Measurements from ENCODE around the gene CLIC4.

CLIC4 gene

GRCh38 chr1:24864370-24864777 lies 119.1 kb downstream of the CLIC4 start:
- H3K27me3 ChIP-seq (ENCODE audit: control insufficient read depth in 2 of 2, insufficient read depth in 2 of 2, low read length in 2 of 2): peaks cover 0 to 2% of the 10 kb centered on the region in 2 donors
- H3K4me1 ChIP-seq (ENCODE audit: control insufficient read depth in 2 of 2, insufficient read depth in 2 of 2, low read length in 2 of 2): peaks cover 20 to 40% of the 10 kb centered on the region in 2 donors
- H3K27ac ChIP-seq (ENCODE audit: low read depth in 2 of 2, low read length in 2 of 2): peak overlapping the region; percentile 12 to 40
- H3K36me3 ChIP-seq (ENCODE audit: control insufficient read depth in 2 of 2, insufficient read depth in 2 of 2, low read length in 2 of 2): no peaks in the 10 kb centered on the region
- H3K4me3 ChIP-seq (ENCODE audit: low read length in 2 of 2): peak overlapping the region in 1 of 2 donors; percentile 4
- peak overlapping the region in 1 of 2 donors; percentile 3 for H3K9ac ChIP-seq (ENCODE audit: low read depth in 1 of 2, low read length in 2 of 2)
- no peaks in the 10 kb centered on the region for H3K9me3 ChIP-seq (ENCODE audit: control insufficient read depth in 2 of 2, low read length in 2 of 2)

- Histone ChIP-seq H3K27ac (ENCODE audit: low read depth in 2 of 2, low read length in 2 of 2) (peak overlapping the region in 1 of 2 donors; percentile 40), H3K9me3 (ENCODE audit: control insufficient read depth in 2 of 2, low read length in 2 of 2) (no peaks in the 10 kb centered on the region), H3K36me3 (ENCODE audit: control insufficient read depth in 2 of 2, insufficient read depth in 2 of 2, low read length in 2 of 2) (no peaks in the 10 kb centered on the region), H3K27me3 (ENCODE audit: control insufficient read depth in 2 of 2, insufficient read depth in 2 of 2, low read length in 2 of 2) (peaks cover 0 to 2% of the 10 kb centered on the region in 2 donors), H3K4me1 (ENCODE audit: control insufficient read depth in 2 of 2, insufficient read depth in 2 of 2, low read length in 2 of 2) (peaks cover 20 to 40% of the 10 kb centered on the region in 2 donors), H3K9ac (ENCODE audit: low read depth in 1 of 2, low read length in 2 of 2) (no peak overlapping the region), H3K4me3 (ENCODE audit: low read length in 2 of 2) (no peak overlapping the region)
Observed at GRCh38 chr1:24865168-24865567, 119.9 kb downstream of the CLIC4 start.

DNA sequence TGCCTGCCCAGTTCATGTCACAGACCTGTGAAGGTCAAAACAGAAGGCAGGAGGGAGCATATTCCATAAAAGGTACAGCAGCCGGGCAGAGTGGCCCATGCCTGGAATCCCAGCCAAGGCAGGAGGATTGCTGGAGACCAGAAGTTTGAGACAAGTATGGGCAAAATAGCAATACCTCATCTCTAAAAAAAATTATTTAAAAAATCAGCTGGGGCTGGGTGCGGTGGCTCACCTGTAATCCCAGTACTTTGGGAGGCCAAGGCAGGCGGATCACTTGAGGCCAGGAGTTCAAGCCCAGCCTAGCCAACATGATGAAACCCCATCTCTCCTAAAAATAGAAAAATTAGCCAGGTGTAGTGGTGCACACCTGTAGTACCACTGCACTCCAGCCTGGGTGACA lies 120.3 kb downstream of the CLIC4 start:
- H3K27me3 ChIP-seq (ENCODE audit: control insufficient read depth in 2 of 2, insufficient read depth in 2 of 2, low read length in 2 of 2): peaks cover 0 to 2% of the 10 kb centered on the region in 2 donors
- H3K27ac ChIP-seq (ENCODE audit: low read depth in 2 of 2, low read length in 2 of 2): no peak overlapping the region
- H3K4me3 ChIP-seq (ENCODE audit: low read length in 2 of 2): no peak overlapping the region
- H3K4me1 ChIP-seq (ENCODE audit: control insufficient read depth in 2 of 2, insufficient read depth in 2 of 2, low read length in 2 of 2): peaks cover 20 to 38% of the 10 kb centered on the region in 2 donors
- no peaks in the 10 kb centered on the region for H3K36me3 ChIP-seq (ENCODE audit: control insufficient read depth in 2 of 2, insufficient read depth in 2 of 2, low read length in 2 of 2)
- no peak overlapping the region for H3K9ac ChIP-seq (ENCODE audit: low read depth in 1 of 2, low read length in 2 of 2)
- no peaks in the 10 kb centered on the region for H3K9me3 ChIP-seq (ENCODE audit: control insufficient read depth in 2 of 2, low read length in 2 of 2)

- H3K4me1 ChIP-seq (ENCODE audit: control insufficient read depth in 2 of 2, insufficient read depth in 2 of 2, low read length in 2 of 2): peaks cover 19 to 30% of the 10 kb centered on the region in 2 donors
- no peaks in the 10 kb centered on the region for H3K9me3 ChIP-seq (ENCODE audit: control insufficient read depth in 2 of 2, low read length in 2 of 2)
- H3K27me3 ChIP-seq (ENCODE audit: control insufficient read depth in 2 of 2, insufficient read depth in 2 of 2, low read length in 2 of 2): peaks cover 0 to 2% of the 10 kb centered on the region in 2 donors
- H3K36me3 ChIP-seq (ENCODE audit: control insufficient read depth in 2 of 2, insufficient read depth in 2 of 2, low read length in 2 of 2): no peaks in the 10 kb centered on the region
- H3K27ac ChIP-seq (ENCODE audit: low read depth in 2 of 2, low read length in 2 of 2): no peak overlapping the region
- H3K9ac ChIP-seq (ENCODE audit: low read depth in 1 of 2, low read length in 2 of 2): no peak overlapping the region
- no peak overlapping the region for H3K4me3 ChIP-seq (ENCODE audit: low read length in 2 of 2)
Observed at GRCh38 chr1:24866211-24867083, 121.2 kb downstream of the CLIC4 start.

- peaks cover 0 to 2% of the 10 kb centered on the region in 2 donors for H3K27me3 ChIP-seq (ENCODE audit: control insufficient read depth in 2 of 2, insufficient read depth in 2 of 2, low read length in 2 of 2)
- H3K27ac ChIP-seq (ENCODE audit: low read depth in 2 of 2, low read length in 2 of 2): no peak overlapping the region
- no peaks in the 10 kb centered on the region for H3K36me3 ChIP-seq (ENCODE audit: control insufficient read depth in 2 of 2, insufficient read depth in 2 of 2, low read length in 2 of 2)
- no peak overlapping the region for H3K9ac ChIP-seq (ENCODE audit: low read depth in 1 of 2, low read length in 2 of 2)
- peaks cover 14 to 21% of the 10 kb centered on the region in 2 donors for H3K4me1 ChIP-seq (ENCODE audit: control insufficient read depth in 2 of 2, insufficient read depth in 2 of 2, low read length in 2 of 2)
- H3K4me3 ChIP-seq (ENCODE audit: low read length in 2 of 2): no peak overlapping the region
- no peaks in the 10 kb centered on the region for H3K9me3 ChIP-seq (ENCODE audit: control insufficient read depth in 2 of 2, low read length in 2 of 2)
Observed at GRCh38 chr1:24867084-24867870, 122.0 kb downstream of the CLIC4 start.

DNA sequence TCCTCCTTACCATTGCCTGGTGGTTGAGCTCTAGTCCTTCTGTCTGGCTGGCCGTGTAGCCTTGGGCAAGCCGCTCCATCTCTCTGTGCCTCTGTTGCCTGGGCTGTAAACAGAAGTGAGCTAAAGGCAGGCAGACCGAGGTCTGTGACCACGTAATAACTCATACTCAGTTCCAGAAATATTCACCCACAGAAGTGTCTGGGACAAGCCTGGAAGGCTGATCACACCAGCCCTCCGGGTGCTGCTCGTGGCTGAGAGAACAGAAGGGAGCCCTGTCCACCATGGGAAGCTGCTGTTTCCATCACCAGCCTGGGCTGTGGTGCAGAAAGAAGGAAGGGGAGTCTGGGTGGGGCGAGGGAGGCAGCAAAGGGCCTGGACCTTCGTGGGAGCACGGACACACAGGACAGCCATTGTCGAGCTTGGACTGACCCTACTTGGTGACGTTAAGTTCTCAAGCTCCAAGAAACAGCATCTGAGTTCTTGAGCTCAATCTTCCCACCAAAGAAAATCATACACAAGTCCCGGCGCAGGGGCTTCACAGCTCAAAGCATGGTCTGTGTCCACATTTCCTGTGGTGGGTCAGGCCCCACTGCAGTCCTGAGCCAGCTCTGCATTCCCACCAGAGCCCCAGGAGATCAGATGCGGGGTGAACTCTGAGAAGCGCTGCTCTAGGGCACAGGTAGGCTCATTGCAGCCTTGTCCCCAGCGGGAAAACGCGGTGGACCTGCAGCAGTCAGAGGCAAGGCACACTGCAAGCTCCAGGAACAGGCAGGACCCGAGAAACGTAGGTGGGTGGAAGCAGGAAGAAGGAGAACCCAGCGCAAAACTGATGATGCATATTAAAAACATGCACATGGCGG lies 123.0 kb downstream of the CLIC4 start:
- Histone ChIP-seq H3K4me3 (ENCODE audit: low read length in 2 of 2) (no peak overlapping the region), H3K9ac (ENCODE audit: low read depth in 1 of 2, low read length in 2 of 2) (no peak overlapping the region), H3K9me3 (ENCODE audit: control insufficient read depth in 2 of 2, low read length in 2 of 2) (no peaks in the 10 kb centered on the region), H3K27ac (ENCODE audit: low read depth in 2 of 2, low read length in 2 of 2) (no peak overlapping the region), H3K4me1 (ENCODE audit: control insufficient read depth in 2 of 2, insufficient read depth in 2 of 2, low read length in 2 of 2) (peaks cover 11 to 13% of the 10 kb centered on the region in 2 donors), H3K27me3 (ENCODE audit: control insufficient read depth in 2 of 2, insufficient read depth in 2 of 2, low read length in 2 of 2) (peaks cover 0 to 2% of the 10 kb centered on the region in 2 donors), H3K36me3 (ENCODE audit: control insufficient read depth in 2 of 2, insufficient read depth in 2 of 2, low read length in 2 of 2) (no peaks in the 10 kb centered on the region)

DNA sequence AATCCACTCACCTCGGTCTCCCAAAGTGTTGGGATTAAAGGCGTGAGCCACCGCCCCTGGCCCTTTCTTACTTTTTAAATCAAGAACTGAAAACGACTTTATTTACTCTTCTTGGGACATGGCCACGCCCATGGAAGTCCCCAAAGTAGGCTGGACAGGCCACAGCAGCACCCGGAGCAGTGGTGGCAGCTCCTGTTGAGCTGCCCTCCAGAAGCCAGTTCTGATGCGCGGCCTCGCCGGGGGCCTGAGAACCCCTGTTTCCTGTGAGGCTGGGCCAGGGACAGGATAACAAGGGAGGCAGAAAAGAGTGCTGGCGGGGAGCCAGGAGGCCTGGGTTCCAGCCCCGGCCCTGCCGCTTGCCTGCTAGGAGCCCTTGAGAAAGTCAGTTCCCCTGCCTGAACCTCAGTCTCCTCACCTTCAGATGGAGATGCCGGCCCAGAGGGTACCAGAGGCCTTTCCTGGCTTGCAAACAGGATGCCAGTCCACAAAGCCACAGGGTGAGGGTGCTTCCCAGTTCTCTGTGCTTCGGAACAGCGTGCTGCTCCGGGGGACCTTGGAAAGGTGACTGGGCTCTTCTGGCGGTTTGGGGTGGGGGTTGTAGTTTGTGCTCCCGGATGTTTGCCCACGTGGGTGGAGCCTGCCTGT lies 125.4 kb downstream of the CLIC4 start:
- no peaks in the 10 kb centered on the region for H3K9me3 ChIP-seq (ENCODE audit: control insufficient read depth in 2 of 2, low read length in 2 of 2)
- H3K27ac ChIP-seq (ENCODE audit: low read depth in 2 of 2, low read length in 2 of 2): no peak overlapping the region
- no peak overlapping the region for H3K4me3 ChIP-seq (ENCODE audit: low read length in 2 of 2)
- no peak overlapping the region for H3K9ac ChIP-seq (ENCODE audit: low read depth in 1 of 2, low read length in 2 of 2)
- H3K27me3 ChIP-seq (ENCODE audit: control insufficient read depth in 2 of 2, insufficient read depth in 2 of 2, low read length in 2 of 2): peaks cover 0 to 2% of the 10 kb centered on the region in 2 donors
- H3K36me3 ChIP-seq (ENCODE audit: control insufficient read depth in 2 of 2, insufficient read depth in 2 of 2, low read length in 2 of 2): no peaks in the 10 kb centered on the region
- H3K4me1 ChIP-seq (ENCODE audit: control insufficient read depth in 2 of 2, insufficient read depth in 2 of 2, low read length in 2 of 2): peaks cover 5 to 8% of the 10 kb centered on the region in 2 donors

DNA sequence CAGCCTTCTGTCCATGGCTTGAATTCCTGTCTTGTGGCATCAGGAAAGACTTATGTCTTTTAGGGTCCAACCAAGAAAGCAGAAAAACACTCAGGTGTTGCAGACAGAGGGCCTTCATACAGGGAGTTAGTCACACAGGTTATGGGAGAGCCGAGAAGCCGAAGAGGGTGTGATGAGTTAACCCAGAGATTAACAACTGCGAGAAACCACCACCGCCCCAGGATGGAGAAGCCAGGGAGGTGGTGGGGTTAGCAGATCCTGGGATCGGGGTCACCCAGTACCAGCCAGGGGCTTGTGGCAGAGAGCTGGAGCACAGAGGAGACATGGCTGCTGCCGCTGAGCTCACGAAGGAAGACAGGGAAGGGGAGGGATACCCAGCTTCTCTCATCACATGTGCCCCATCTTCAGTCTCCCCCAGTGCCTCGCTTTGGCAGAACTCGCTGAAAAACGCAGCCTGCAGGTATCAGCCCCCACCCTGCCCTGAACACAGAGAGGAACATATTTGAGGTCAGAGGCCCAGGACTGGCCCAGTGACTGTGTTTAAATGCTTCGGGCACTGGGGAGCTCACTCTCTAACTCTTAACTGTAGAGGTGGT lies 126.2 kb downstream of the CLIC4 start:
- Histone ChIP-seq H3K27me3 (ENCODE audit: control insufficient read depth in 2 of 2, insufficient read depth in 2 of 2, low read length in 2 of 2) (peaks cover 0 to 2% of the 10 kb centered on the region in 2 donors), H3K4me1 (ENCODE audit: control insufficient read depth in 2 of 2, insufficient read depth in 2 of 2, low read length in 2 of 2) (peaks cover 5 to 8% of the 10 kb centered on the region in 2 donors), H3K9me3 (ENCODE audit: control insufficient read depth in 2 of 2, low read length in 2 of 2) (no peaks in the 10 kb centered on the region), H3K36me3 (ENCODE audit: control insufficient read depth in 2 of 2, insufficient read depth in 2 of 2, low read length in 2 of 2) (no peaks in the 10 kb centered on the region), H3K27ac (ENCODE audit: low read depth in 2 of 2, low read length in 2 of 2) (no peak overlapping the region), H3K4me3 (ENCODE audit: low read length in 2 of 2) (no peak overlapping the region), H3K9ac (ENCODE audit: low read depth in 1 of 2, low read length in 2 of 2) (no peak overlapping the region)

Data from mucosa of rectum (tissue), 2 donors.